ENCODE measurements around the gene PADI1.

The PADI1 gene

DNA sequence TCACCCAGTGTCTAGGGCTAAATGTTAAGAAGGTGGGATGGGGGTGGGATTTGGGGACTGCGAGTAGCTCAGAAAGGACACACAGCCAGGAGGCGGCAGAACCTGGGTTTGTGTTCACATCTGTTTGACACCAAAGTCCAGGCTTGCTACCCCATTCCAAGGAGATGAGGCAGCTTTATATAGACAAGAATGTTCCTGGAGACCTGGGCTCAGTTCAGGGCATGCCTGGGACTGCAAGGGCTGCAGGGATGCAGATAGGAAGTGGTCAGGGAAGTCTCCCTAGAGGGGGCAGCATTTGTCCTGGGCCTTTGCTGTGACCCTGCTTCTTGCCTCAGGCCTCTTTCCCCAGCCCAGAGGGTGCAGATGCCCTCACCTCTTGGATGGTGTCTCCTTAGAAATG is 60.2 kb downstream of the PADI1 start:
- no peaks in the 10 kb centered on the region for H3K9me3 ChIP-seq (ENCODE audit: control insufficient read depth, insufficient read depth, low read depth, low read length)
- H3K4me1 ChIP-seq (ENCODE audit: control insufficient read depth, insufficient read depth, low read length), result no peaks in the 10 kb centered on the region
- TF ChIP-seq ZNF121 (tag by site-specific recombination; IDR thresholded peaks at IDR 0.05) (no peak), ZFP41 (tag by site-specific recombination; IDR thresholded peaks at IDR 0.05; ENCODE audit: borderline replicate concordance) (no peak), MEIS1 (CRISPR knock-in tag; IDR thresholded peaks at IDR 0.05; ENCODE audit: borderline replicate concordance) (no peak), BCL11B (tag by site-specific recombination; IDR thresholded peaks at IDR 0.05; ENCODE audit: low read depth) (no peak), ZNF585B (tag by site-specific recombination; IDR thresholded peaks at IDR 0.05) (no peak), ZNF16 (tag by site-specific recombination; IDR thresholded peaks at IDR 0.05; ENCODE audit: low read depth) (no peak), ZNF221 (tag by site-specific recombination; IDR thresholded peaks at IDR 0.05; ENCODE audit: borderline replicate concordance) (no peak)
- TF ChIP-seq, protein P1, sequence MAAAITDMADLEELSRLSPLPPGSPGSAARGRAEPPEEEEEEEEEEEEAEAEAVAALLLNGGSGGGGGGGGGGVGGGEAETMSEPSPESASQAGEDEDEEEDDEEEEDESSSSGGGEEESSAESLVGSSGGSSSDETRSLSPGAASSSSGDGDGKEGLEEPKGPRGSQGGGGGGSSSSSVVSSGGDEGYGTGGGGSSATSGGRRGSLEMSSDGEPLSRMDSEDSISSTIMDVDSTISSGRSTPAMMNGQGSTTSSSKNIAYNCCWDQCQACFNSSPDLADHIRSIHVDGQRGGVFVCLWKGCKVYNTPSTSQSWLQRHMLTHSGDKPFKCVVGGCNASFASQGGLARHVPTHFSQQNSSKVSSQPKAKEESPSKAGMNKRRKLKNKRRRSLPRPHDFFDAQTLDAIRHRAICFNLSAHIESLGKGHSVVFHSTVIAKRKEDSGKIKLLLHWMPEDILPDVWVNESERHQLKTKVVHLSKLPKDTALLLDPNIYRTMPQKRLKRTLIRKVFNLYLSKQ (tag by site-specific recombination; IDR thresholded peaks at IDR 0.05; ENCODE audit: borderline replicate concordance), result no peak
- TF ChIP-seq, protein P2, sequence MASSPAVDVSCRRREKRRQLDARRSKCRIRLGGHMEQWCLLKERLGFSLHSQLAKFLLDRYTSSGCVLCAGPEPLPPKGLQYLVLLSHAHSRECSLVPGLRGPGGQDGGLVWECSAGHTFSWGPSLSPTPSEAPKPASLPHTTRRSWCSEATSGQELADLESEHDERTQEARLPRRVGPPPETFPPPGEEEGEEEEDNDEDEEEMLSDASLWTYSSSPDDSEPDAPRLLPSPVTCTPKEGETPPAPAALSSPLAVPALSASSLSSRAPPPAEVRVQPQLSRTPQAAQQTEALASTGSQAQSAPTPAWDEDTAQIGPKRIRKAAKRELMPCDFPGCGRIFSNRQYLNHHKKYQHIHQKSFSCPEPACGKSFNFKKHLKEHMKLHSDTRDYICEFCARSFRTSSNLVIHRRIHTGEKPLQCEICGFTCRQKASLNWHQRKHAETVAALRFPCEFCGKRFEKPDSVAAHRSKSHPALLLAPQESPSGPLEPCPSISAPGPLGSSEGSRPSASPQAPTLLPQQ (tag by site-specific recombination; IDR thresholded peaks at IDR 0.05), result no peak
- POLR2A ChIA-PET, result no interaction called here
- no peak overlapping the region for H3K27ac ChIP-seq (ENCODE audit: extremely low read depth, low read depth, low read length)
- CTCF ChIA-PET, result interaction anchor here (0.6 to 1.0 kb wide), 2 partner anchors 10 to 144 kb away, joined by 3 to 6 read pairs; no protein-coding TSS in a partner anchor
- H3K4me3 ChIP-seq (ENCODE audit: low read depth, low read length), result no peak overlapping the region
- H3K36me3 ChIP-seq (ENCODE audit: control insufficient read depth in 2 of 2, insufficient read depth in 1 of 2, low read length in 2 of 2), result no peaks in the 10 kb centered on the region

DNA sequence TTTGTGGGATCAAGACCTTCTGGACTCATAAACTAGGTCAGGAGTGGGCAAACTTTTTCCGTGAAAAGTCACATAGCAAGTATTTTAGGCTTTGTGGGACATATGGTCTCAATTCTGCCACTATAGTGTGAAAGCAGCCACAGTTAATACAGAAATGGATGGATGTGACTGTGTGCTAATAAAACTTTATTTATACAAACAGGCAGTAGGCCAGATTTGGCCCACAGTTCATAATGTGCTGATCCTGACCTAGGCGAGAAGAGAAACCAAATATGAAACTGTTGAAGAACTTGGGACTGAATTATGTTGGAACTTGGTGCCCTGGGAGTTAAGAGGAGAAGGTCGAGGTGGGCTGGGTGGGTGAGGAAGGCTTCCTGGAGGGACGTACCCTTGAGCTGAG is 61.0 kb downstream of the PADI1 start:
- H3K4me1 ChIP-seq (ENCODE audit: control insufficient read depth, insufficient read depth, low read length), result no peaks in the 10 kb centered on the region
- H3K4me3 ChIP-seq (ENCODE audit: low read depth, low read length), result no peak overlapping the region
- CTCF ChIA-PET, result interaction anchor here (1.0 kb wide), 1 partner anchor 10 kb away, joined by 3 read pairs; no protein-coding TSS in a partner anchor
- no peak overlapping the region for H3K27ac ChIP-seq (ENCODE audit: extremely low read depth, low read depth, low read length)
- H3K9me3 ChIP-seq (ENCODE audit: control insufficient read depth, insufficient read depth, low read depth, low read length), result no peaks in the 10 kb centered on the region
- H3K36me3 ChIP-seq (ENCODE audit: control insufficient read depth in 2 of 2, insufficient read depth in 1 of 2, low read length in 2 of 2), result no peaks in the 10 kb centered on the region
- TF ChIP-seq ZNF16 (tag by site-specific recombination; IDR thresholded peaks at IDR 0.05; ENCODE audit: low read depth) (no peak), ZNF202 (tag by site-specific recombination; IDR thresholded peaks at IDR 0.05; ENCODE audit: borderline replicate concordance) (no peak), ZNF777 (tag by site-specific recombination; IDR thresholded peaks at IDR 0.05; ENCODE audit: borderline replicate concordance) (no peak)
- TF ChIP-seq, protein P3, sequence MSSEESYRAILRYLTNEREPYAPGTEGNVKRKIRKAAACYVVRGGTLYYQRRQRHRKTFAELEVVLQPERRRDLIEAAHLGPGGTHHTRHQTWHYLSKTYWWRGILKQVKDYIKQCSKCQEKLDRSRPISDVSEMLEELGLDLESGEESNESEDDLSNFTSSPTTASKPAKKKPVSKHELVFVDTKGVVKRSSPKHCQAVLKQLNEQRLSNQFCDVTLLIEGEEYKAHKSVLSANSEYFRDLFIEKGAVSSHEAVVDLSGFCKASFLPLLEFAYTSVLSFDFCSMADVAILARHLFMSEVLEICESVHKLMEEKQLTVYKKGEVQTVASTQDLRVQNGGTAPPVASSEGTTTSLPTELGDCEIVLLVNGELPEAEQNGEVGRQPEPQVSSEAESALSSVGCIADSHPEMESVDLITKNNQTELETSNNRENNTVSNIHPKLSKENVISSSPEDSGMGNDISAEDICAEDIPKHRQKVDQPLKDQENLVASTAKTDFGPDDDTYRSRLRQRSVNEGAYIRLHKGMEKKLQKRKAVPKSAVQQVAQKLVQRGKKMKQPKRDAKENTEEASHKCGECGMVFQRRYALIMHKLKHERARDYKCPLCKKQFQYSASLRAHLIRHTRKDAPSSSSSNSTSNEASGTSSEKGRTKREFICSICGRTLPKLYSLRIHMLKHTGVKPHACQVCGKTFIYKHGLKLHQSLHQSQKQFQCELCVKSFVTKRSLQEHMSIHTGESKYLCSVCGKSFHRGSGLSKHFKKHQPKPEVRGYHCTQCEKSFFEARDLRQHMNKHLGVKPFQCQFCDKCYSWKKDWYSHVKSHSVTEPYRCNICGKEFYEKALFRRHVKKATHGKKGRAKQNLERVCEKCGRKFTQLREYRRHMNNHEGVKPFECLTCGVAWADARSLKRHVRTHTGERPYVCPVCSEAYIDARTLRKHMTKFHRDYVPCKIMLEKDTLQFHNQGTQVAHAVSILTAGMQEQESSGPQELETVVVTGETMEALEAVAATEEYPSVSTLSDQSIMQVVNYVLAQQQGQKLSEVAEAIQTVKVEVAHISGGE (tag by site-specific recombination; conservative IDR thresholded peaks at IDR 0.05; ENCODE audit: low read depth), result no peak
- TF ChIP-seq, protein P4, sequence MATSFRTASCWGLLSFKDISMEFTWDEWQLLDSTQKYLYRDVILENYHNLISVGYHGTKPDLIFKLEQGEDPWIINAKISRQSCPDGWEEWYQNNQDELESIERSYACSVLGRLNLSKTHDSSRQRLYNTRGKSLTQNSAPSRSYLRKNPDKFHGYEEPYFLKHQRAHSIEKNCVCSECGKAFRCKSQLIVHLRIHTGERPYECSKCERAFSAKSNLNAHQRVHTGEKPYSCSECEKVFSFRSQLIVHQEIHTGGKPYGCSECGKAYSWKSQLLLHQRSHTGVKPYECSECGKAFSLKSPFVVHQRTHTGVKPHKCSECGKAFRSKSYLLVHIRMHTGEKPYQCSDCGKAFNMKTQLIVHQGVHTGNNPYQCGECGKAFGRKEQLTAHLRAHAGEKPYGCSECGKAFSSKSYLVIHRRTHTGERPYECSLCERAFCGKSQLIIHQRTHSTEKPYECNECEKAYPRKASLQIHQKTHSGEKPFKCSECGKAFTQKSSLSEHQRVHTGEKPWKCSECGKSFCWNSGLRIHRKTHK (tag by site-specific recombination; IDR thresholded peaks at IDR 0.05), result no peak
- TF ChIP-seq, protein P5, sequence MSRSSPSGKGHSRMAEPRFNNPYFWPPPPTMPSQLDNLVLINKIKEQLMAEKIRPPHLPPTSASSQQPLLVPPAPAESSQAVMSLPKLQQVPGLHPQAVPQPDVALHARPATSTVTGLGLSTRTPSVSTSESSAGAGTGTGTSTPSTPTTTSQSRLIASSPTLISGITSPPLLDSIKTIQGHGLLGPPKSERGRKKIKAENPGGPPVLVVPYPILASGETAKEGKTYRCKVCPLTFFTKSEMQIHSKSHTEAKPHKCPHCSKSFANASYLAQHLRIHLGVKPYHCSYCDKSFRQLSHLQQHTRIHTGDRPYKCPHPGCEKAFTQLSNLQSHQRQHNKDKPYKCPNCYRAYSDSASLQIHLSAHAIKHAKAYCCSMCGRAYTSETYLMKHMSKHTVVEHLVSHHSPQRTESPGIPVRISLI (tag by site-specific recombination; IDR thresholded peaks at IDR 0.05), result no peak
- POLR2A ChIA-PET, result no interaction called here

Measured in HEK293 (cell line).